GM23338 (cell line): ENCODE data around the gene KCNQ1OT1. TPM values are rescaled to one million over a fixed set of nuclear protein-coding genes. Genes with fewer than 3 reads are reported as not detected.

Source experiments
- ATAC-seq: fragments of 200-7000 bp; cut with Tn5 transposase; 3 replicates; pipeline ENCODE4 v1.9.1; 2020
- DNase-seq: peaks from one replicate; pipeline ENCODE4 v3.0.0-alpha.2; 2015; ENCODE audit warnings: low spot score
- H2AFZ ChIP-seq: fragments of 200-600 bp; sonication (generic); 2 replicates; pipeline ENCODE4 v1.8.0; 2016; ENCODE audit warnings: antibody characterized with exemption, mild to moderate bottlenecking, moderate library complexity
- H3F3A ChIP-seq: fragments of 200-600 bp; sonication (generic); replicated peaks from 2 replicates; pipeline ENCODE4 v1.8.0; 2017; ENCODE audit warnings: antibody characterized with exemption, mixed run types, low read depth
- H3K27ac ChIP-seq: fragments of 200-600 bp; sonication (generic); 2 replicates; pipeline ENCODE4 v1.6.1; 2016; ENCODE audit warnings: low read depth
- H3K27me3 ChIP-seq: fragments of 200-600 bp; sonication (generic); 2 replicates; pipeline ENCODE4 v1.8.0; 2016; ENCODE audit warnings: mild to moderate bottlenecking, mixed run types, moderate library complexity; ENCODE audit not compliant: insufficient read depth
- H3K36me3 ChIP-seq: fragments of 200-600 bp; sonication (generic); 2 replicates; pipeline ENCODE4 v1.8.0; 2016; ENCODE audit warnings: mild to moderate bottlenecking; ENCODE audit not compliant: insufficient read depth
- H3K4me1 ChIP-seq: fragments of 200-600 bp; sonication (generic); 2 replicates; pipeline ENCODE4 v1.8.0; 2016; ENCODE audit warnings: mild to moderate bottlenecking, moderate library complexity; ENCODE audit not compliant: insufficient read depth
- H3K4me2 ChIP-seq: fragments of 200-600 bp; sonication (generic); 2 replicates; pipeline ENCODE4 v1.7.1; 2017; ENCODE audit warnings: mixed run types
- H3K4me3 ChIP-seq: fragments of 200-600 bp; sonication (generic); 2 replicates; pipeline ENCODE4 v1.6.1; 2016; ENCODE audit warnings: mixed run types
- H3K79me2 ChIP-seq: fragments of 200-600 bp; sonication (generic); replicated peaks from 2 replicates; pipeline ENCODE4 v1.8.0; 2017; ENCODE audit warnings: mild to moderate bottlenecking; ENCODE audit not compliant: insufficient read depth
- H3K9me2 ChIP-seq: fragments of 200-600 bp; sonication (generic); 2 replicates; pipeline ENCODE4 v1.8.0; 2017; ENCODE audit not compliant: insufficient read depth
- H4K20me1 ChIP-seq: fragments of 200-600 bp; sonication (generic); replicated peaks from 2 replicates; pipeline ENCODE4 v1.8.0; 2017; ENCODE audit warnings: mild to moderate bottlenecking; ENCODE audit not compliant: insufficient read depth
- H3K27ac Mint-ChIP-seq: 2 replicates; pipeline ENCODE4 v1.8.0; 2020; ENCODE audit warnings: inconsistent platforms, mild to moderate bottlenecking, moderate library complexity, mixed read lengths
- H3K27me3 Mint-ChIP-seq: 3 replicates; pipeline ENCODE4 v1.8.0; 2022; ENCODE audit warnings: low read depth, mild to moderate bottlenecking, moderate library complexity, mixed read lengths, inconsistent platforms; ENCODE audit not compliant: insufficient read depth, poor library complexity
- H3K36me3 Mint-ChIP-seq: 3 replicates; pipeline ENCODE4 v1.8.0; 2021; ENCODE audit warnings: low read depth, mild to moderate bottlenecking, inconsistent platforms, moderate library complexity, mixed read lengths
- H3K4me1 Mint-ChIP-seq: 3 replicates; pipeline ENCODE4 v1.8.0; 2020; ENCODE audit warnings: mild to moderate bottlenecking, inconsistent platforms, mixed read lengths
- H3K4me3 Mint-ChIP-seq: 3 replicates; pipeline ENCODE4 v1.8.0; 2021; ENCODE audit warnings: moderate library complexity, mild to moderate bottlenecking, inconsistent platforms, mixed read lengths
- H3K9me3 Mint-ChIP-seq: 3 replicates; pipeline ENCODE4 v1.8.0; 2020; ENCODE audit warnings: moderate library complexity, mild to moderate bottlenecking, inconsistent platforms, mixed read lengths
- CREB1 ChIP-seq: fragments of 250-450 bp; sonication (Bioruptor Pico); IDR thresholded peaks from 2 replicates; pipeline ENCODE4 v1.5.0; 2020; ENCODE audit warnings: low read depth, mild to moderate bottlenecking, moderate library complexity
- CTCF ChIP-seq, 2 experiments: fragments of 200-600 bp in 1 of 2; sonication (generic) in 1 of 2; conservative IDR thresholded peaks; 2 replicates each; pipeline versions ENCODE4 v1.5.1 to v1.6.1; 2016 to 2017; ENCODE audit warnings: antibody characterized with exemption in 2 of 2, low read depth in 2 of 2, mild to moderate bottlenecking in 2 of 2, moderate library complexity in 1 of 2
- ETS1 ChIP-seq: IDR thresholded peaks from 2 replicates; pipeline ENCODE4 v1.6.1; 2016; ENCODE audit warnings: antibody characterized with exemption
- EZH2 ChIP-seq: fragments of 200-600 bp; sonication (generic); IDR thresholded peaks from one replicate; pipeline ENCODE4 v1.8.0; 2017; ENCODE audit warnings: antibody characterized with exemption, mild to moderate bottlenecking, low read depth; ENCODE audit not compliant: unreplicated experiment
- EZH2phosphoT487 ChIP-seq: fragments of 200-600 bp; sonication (generic); IDR thresholded peaks from one replicate; pipeline ENCODE4 v1.8.1; 2018; ENCODE audit warnings: antibody characterized with exemption; ENCODE audit not compliant: unreplicated experiment
- JUNB ChIP-seq: IDR thresholded peaks from one replicate; pipeline ENCODE4 v1.6.1; 2016; ENCODE audit warnings: antibody characterized with exemption; ENCODE audit not compliant: unreplicated experiment
- NANOG ChIP-seq: IDR thresholded peaks from 2 replicates; pipeline ENCODE4 v1.6.1; 2016; ENCODE audit warnings: antibody characterized with exemption, borderline replicate concordance
- POLR2AphosphoS5 ChIP-seq: IDR thresholded peaks from 2 replicates; pipeline ENCODE4 v1.6.1; 2016; ENCODE audit warnings: antibody characterized with exemption, low read depth
- STAT1 ChIP-seq: IDR thresholded peaks from one replicate; pipeline ENCODE4 v1.6.1; 2016; ENCODE audit warnings: antibody characterized with exemption; ENCODE audit not compliant: unreplicated experiment
- ZNF114 ChIP-seq: fragments of 250-450 bp; sonication (Bioruptor Pico); IDR thresholded peaks from 2 replicates; pipeline ENCODE4 v1.5.0; 2020; ENCODE audit warnings: mild to moderate bottlenecking, moderate library complexity
- ZNF331 ChIP-seq: fragments of 250-450 bp; sonication (Bioruptor Pico); IDR thresholded peaks from 2 replicates; pipeline ENCODE4 v1.5.0; 2020; ENCODE audit warnings: low read depth, mild to moderate bottlenecking, moderate library complexity
- polyA plus RNA-seq: library from polyadenylated mRNA; unstranded; fragments of >200 nt; fragmentation: Nextera tagmentation; extraction: Ambion mirVana; gene quantifications from 2 replicates; pipeline ENCODE4 v1.2.1, GENCODE V29; 2016
- total RNA-seq: library from RNA; depleted of rRNA; stranded (reverse); fragments of >200 nt; shearing (Covaris generic); gene quantifications from 2 replicates; pipeline ENCODE4 v1.2.3, GENCODE V29; 2014
- TF ChIP-seq, protein P1 (sequence below): IDR thresholded peaks from one replicate; pipeline ENCODE4 v1.6.1; 2018; ENCODE audit warnings: antibody characterized with exemption; ENCODE audit not compliant: unreplicated experiment
- TF ChIP-seq, protein P2 (sequence below): fragments of 250-450 bp; sonication (Bioruptor Pico); IDR thresholded peaks from 2 replicates; pipeline ENCODE4 v1.5.0; 2020; ENCODE audit warnings: mild to moderate bottlenecking, moderate library complexity

Gene KCNQ1OT1
- total and polyA plus RNA-seq, 2 experiments from 2014 or later: 1.5 to 4.2 TPM

DNA sequence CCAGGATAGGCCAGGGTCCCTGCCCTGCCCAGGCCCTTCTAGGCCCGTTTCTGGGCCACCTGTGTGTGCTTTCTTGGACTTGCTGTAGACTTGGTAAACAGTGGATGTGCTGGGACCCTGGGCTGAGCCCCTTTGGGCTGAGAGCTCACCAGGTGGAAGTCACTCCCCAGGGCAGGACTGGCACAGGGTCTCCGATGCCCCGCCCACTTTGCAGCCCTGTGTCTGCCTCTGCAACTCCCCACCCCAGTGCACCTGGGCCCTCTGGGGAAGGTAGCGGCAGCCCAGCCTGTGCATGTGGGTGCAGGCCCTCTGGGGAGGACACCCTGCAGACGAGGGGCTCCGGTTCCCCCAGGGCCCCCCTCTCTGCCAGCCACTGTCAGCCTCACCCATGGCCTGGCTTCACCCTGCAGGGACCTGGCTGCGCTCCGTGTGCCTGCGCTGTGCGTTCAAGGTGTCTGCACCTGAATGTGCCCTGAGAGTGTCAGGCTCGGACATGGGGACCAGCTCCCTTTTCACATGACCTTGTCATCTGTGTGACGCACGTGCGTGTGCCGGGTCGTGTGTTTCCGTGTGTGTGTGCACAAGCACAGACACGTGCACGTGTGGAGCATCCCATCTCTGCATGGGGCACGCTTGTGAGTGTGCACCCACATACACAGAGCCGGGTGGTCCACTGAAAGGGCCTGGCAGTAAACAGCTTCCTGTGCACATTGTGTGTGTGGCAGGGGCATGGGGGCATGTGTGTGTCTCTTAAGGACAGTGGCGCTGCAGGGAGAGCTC is 118.5 kb downstream of the KCNQ1OT1 start:
- Mint-ChIP-seq H3K36me3 (no peaks in the 10 kb centered on the region), H3K27ac (no peak overlapping the region), H3K4me1 (peaks cover 4% of the 10 kb centered on the region; the same call in 2 of the 3 replicates), H3K4me3 (no peak overlapping the region), H3K27me3 (peaks cover 47% of the 10 kb centered on the region), H3K9me3 (no peaks in the 10 kb centered on the region)
- peaks cover 30% of the 10 kb centered on the region for H3K27me3 ChIP-seq
- H3K79me2 ChIP-seq: no peaks in the 10 kb centered on the region
- H3K4me1 ChIP-seq: no peaks in the 10 kb centered on the region
- TF ChIP-seq ZNF331 (CRISPR knock-in tag) (no peak), EZH2phosphoT487 (no peak), NANOG (no peak), ETS1 (no peak), CREB1 (CRISPR knock-in tag) (no peak), STAT1 (no peak), EZH2 (no peak), ZNF114 (no peak), POLR2AphosphoS5 (no peak), CTCF (conservative IDR thresholded peaks at IDR 0.05; ENCODE audit: low read depth in 2 of 2) (no peak), JUNB (no peak)
- TF ChIP-seq, protein P1, sequence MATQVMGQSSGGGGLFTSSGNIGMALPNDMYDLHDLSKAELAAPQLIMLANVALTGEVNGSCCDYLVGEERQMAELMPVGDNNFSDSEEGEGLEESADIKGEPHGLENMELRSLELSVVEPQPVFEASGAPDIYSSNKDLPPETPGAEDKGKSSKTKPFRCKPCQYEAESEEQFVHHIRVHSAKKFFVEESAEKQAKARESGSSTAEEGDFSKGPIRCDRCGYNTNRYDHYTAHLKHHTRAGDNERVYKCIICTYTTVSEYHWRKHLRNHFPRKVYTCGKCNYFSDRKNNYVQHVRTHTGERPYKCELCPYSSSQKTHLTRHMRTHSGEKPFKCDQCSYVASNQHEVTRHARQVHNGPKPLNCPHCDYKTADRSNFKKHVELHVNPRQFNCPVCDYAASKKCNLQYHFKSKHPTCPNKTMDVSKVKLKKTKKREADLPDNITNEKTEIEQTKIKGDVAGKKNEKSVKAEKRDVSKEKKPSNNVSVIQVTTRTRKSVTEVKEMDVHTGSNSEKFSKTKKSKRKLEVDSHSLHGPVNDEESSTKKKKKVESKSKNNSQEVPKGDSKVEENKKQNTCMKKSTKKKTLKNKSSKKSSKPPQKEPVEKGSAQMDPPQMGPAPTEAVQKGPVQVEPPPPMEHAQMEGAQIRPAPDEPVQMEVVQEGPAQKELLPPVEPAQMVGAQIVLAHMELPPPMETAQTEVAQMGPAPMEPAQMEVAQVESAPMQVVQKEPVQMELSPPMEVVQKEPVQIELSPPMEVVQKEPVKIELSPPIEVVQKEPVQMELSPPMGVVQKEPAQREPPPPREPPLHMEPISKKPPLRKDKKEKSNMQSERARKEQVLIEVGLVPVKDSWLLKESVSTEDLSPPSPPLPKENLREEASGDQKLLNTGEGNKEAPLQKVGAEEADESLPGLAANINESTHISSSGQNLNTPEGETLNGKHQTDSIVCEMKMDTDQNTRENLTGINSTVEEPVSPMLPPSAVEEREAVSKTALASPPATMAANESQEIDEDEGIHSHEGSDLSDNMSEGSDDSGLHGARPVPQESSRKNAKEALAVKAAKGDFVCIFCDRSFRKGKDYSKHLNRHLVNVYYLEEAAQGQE: no peak
- TF ChIP-seq, protein P2, sequence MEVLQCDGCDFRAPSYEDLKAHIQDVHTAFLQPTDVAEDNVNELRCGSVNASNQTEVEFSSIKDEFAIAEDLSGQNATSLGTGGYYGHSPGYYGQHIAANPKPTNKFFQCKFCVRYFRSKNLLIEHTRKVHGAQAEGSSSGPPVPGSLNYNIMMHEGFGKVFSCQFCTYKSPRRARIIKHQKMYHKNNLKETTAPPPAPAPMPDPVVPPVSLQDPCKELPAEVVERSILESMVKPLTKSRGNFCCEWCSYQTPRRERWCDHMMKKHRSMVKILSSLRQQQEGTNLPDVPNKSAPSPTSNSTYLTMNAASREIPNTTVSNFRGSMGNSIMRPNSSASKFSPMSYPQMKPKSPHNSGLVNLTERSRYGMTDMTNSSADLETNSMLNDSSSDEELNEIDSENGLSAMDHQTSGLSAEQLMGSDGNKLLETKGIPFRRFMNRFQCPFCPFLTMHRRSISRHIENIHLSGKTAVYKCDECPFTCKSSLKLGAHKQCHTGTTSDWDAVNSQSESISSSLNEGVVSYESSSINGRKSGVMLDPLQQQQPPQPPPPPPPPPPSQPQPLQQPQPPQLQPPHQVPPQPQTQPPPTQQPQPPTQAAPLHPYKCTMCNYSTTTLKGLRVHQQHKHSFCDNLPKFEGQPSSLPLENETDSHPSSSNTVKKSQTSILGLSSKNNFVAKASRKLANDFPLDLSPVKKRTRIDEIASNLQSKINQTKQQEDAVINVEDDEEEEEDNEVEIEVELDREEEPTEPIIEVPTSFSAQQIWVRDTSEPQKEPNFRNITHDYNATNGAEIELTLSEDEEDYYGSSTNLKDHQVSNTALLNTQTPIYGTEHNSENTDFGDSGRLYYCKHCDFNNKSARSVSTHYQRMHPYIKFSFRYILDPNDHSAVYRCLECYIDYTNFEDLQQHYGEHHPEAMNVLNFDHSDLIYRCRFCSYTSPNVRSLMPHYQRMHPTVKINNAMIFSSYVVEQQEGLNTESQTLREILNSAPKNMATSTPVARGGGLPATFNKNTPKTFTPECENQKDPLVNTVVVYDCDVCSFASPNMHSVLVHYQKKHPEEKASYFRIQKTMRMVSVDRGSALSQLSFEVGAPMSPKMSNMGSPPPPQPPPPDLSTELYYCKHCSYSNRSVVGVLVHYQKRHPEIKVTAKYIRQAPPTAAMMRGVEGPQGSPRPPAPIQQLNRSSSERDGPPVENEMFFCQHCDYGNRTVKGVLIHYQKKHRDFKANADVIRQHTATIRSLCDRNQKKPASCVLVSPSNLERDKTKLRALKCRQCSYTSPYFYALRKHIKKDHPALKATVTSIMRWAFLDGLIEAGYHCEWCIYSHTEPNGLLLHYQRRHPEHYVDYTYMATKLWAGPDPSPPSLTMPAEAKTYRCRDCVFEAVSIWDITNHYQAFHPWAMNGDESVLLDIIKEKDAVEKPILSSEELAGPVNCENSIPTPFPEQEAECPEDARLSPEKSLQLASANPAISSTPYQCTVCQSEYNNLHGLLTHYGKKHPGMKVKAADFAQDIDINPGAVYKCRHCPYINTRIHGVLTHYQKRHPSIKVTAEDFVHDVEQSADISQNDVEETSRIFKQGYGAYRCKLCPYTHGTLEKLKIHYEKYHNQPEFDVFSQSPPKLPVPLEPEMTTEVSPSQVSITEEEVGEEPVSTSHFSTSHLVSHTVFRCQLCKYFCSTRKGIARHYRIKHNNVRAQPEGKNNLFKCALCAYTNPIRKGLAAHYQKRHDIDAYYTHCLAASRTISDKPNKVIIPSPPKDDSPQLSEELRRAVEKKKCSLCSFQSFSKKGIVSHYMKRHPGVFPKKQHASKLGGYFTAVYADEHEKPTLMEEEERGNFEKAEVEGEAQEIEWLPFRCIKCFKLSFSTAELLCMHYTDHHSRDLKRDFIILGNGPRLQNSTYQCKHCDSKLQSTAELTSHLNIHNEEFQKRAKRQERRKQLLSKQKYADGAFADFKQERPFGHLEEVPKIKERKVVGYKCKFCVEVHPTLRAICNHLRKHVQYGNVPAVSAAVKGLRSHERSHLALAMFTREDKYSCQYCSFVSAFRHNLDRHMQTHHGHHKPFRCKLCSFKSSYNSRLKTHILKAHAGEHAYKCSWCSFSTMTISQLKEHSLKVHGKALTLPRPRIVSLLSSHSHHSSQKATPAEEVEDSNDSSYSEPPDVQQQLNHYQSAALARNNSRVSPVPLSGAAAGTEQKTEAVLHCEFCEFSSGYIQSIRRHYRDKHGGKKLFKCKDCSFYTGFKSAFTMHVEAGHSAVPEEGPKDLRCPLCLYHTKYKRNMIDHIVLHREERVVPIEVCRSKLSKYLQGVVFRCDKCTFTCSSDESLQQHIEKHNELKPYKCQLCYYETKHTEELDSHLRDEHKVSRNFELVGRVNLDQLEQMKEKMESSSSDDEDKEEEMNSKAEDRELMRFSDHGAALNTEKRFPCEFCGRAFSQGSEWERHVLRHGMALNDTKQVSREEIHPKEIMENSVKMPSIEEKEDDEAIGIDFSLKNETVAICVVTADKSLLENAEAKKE: no peak
- no peak overlapping the region for H3K4me2 ChIP-seq
- no peak for ATAC-seq
- no peaks in the 10 kb centered on the region for H4K20me1 ChIP-seq
- H3K36me3 ChIP-seq: no peaks in the 10 kb centered on the region
- H3K4me3 ChIP-seq: no peak overlapping the region
- no peak overlapping the region for H2AFZ ChIP-seq
- H3F3A ChIP-seq: no peaks in the 10 kb centered on the region
- H3K27ac ChIP-seq: no peak overlapping the region
- no peaks in the 10 kb centered on the region for H3K9me2 ChIP-seq
- DNase-seq: no peak
